B cell (primary cell): ENCODE measurements around the gene NR0B2. TPM values are rescaled to one million over a fixed set of nuclear protein-coding genes. Genes with fewer than 3 reads are reported as not detected.
"Not testable (repeated sequence)": the region's sequence is repeated elsewhere in the genome, so short reads cannot be mapped to it uniquely, and the experiment has no call there.

Experiments used
- ATAC-seq: fragments of 200-7000 bp; cut with Tn5 transposase; one replicate; pipeline ENCODE4 v1.10.0; 2021; ENCODE audit warnings: low read depth, mild to moderate bottlenecking, moderate number of reproducible peaks, moderate library complexity
- CTCF ChIA-PET: fragments of 350-600 bp; sonication (Branson Sonifier 250); formaldehyde crosslinking; loops from one replicate; lab custom pipeline; 2021; ENCODE audit warnings: antibody characterized with exemption, inconsistent platforms; lab: Charles Lee
- POLR2A ChIA-PET: fragments of 350-600 bp; sonication (Branson Sonifier 250); formaldehyde crosslinking; loops from one replicate; lab custom pipeline; 2021; ENCODE audit warnings: antibody characterized with exemption; lab: Charles Lee
- DNase-seq: peaks from one replicate; pipeline ENCODE4 v3.0.0; 2013
- H2AFZ ChIP-seq: 2 replicates; pipeline ENCODE4 v1.6.1; 2012; ENCODE audit warnings: mild to moderate bottlenecking, low read depth, low read length; ENCODE audit not compliant: insufficient read depth, poor library complexity, severe bottlenecking
- H3K27ac ChIP-seq, 2 donors: 1 replicate in 1 of 2; 2 replicates in 1 of 2; pipeline ENCODE4 v1.5.1; 2012 to 2013; ENCODE audit warnings: low read length in 2 of 2, mild to moderate bottlenecking in 2 of 2, moderate library complexity in 1 of 2
- H3K27me3 ChIP-seq, 4 experiments: fragments of 200-600 bp in 1 of 4; sonication (generic) in 1 of 4; replicated peaks in 1 of 4; 1 replicate in 2 of 4; 2 replicates in 2 of 4; pipeline versions ENCODE4 v1.6.1 to v1.7.0; 2013 to 2016; ENCODE audit warnings: low read length in 3 of 4, mild to moderate bottlenecking in 2 of 4, mixed read lengths in 1 of 4, moderate library complexity in 1 of 4; ENCODE audit not compliant: insufficient read depth in 4 of 4, control insufficient read depth in 3 of 4; ENCODE audit errors: control extremely low read depth in 1 of 4
- H3K36me3 ChIP-seq, 2 experiments: replicated peaks in 1 of 2; 1 replicate in 1 of 2; 2 replicates in 1 of 2; pipeline versions ENCODE4 v1.6.1 to v1.7.1; 2013; ENCODE audit warnings: low read length in 1 of 2; ENCODE audit not compliant: insufficient read depth in 2 of 2, control insufficient read depth in 1 of 2; ENCODE audit errors: control extremely low read depth in 1 of 2, extremely low read depth in 1 of 2
- H3K4me1 ChIP-seq, 2 donors: fragments of 200-600 bp in 1 of 2; sonication (generic) in 1 of 2; 1 replicate in 1 of 2; 2 replicates in 1 of 2; pipeline versions ENCODE4 v1.5.1 to v1.6.1; 2013 to 2017; ENCODE audit warnings: low read length in 2 of 2; ENCODE audit not compliant: control insufficient read depth in 2 of 2, insufficient read depth in 2 of 2
- H3K4me2 ChIP-seq: replicated peaks from 2 replicates; pipeline ENCODE3; 2012; ENCODE audit warnings: mild to moderate bottlenecking, low read depth, low read length; ENCODE audit not compliant: poor library complexity, severe bottlenecking
- H3K4me3 ChIP-seq, 5 experiments: fragments of 200-600 bp in 1 of 5; sonication (generic) in 1 of 5; 1 replicate in 3 of 5; 2 replicates in 2 of 5; pipeline versions ENCODE4 v1.5.1 to v1.7.0; 2011 to 2016; ENCODE audit warnings: low read length in 4 of 5, mild to moderate bottlenecking in 4 of 5, low read depth in 2 of 5, control low read depth in 1 of 5, moderate library complexity in 1 of 5; ENCODE audit not compliant: insufficient read depth in 1 of 5; ENCODE audit errors: control extremely low read depth in 1 of 5, extremely low read depth in 1 of 5
- H3K79me2 ChIP-seq: fragments of 200-600 bp; sonication (generic); one replicate; pipeline ENCODE4 v1.6.0; 2016; ENCODE audit warnings: low read length; ENCODE audit not compliant: control insufficient read depth, insufficient read depth
- H3K9ac ChIP-seq: fragments of 200-600 bp; sonication (generic); 2 replicates; pipeline ENCODE4 v1.6.1; 2017; ENCODE audit warnings: mild to moderate bottlenecking, low read length, moderate library complexity
- H3K9me3 ChIP-seq, 3 donors: one replicate each; pipeline versions ENCODE4 v1.6.1 to v1.7.1; 2013; ENCODE audit warnings: low read length in 2 of 3; ENCODE audit not compliant: control insufficient read depth in 2 of 3, insufficient read depth in 1 of 3; ENCODE audit errors: control extremely low read depth in 1 of 3
- H4K20me1 ChIP-seq: 2 replicates; pipeline ENCODE4 v1.6.0; 2012; ENCODE audit warnings: mild to moderate bottlenecking, low read length; ENCODE audit not compliant: insufficient read depth, control insufficient read depth, poor library complexity, severe bottlenecking
- H3K27ac Mint-ChIP-seq: one replicate; pipeline ENCODE4 v1.8.0; 2021; ENCODE audit warnings: mixed read lengths
- H3K27me3 Mint-ChIP-seq: one replicate; pipeline ENCODE4 v1.8.0; 2021; ENCODE audit warnings: mixed read lengths
- H3K4me1 Mint-ChIP-seq: one replicate; pipeline ENCODE4 v1.8.0; 2021; ENCODE audit warnings: mixed read lengths
- H3K4me3 Mint-ChIP-seq: one replicate; pipeline ENCODE4 v1.8.0; 2021; ENCODE audit warnings: mixed read lengths
- H3K9me3 Mint-ChIP-seq: one replicate; pipeline ENCODE4 v1.8.0; 2022; ENCODE audit warnings: mixed read lengths; ENCODE audit not compliant: insufficient read depth
- CTCF ChIP-seq: fragments of 200-600 bp; IDR thresholded peaks from one replicate; pipeline ENCODE4 v1.8.0; 2022; ENCODE audit warnings: antibody characterized with exemption, mild to moderate bottlenecking
- EZH2 ChIP-seq: IDR thresholded peaks from 2 replicates; pipeline ENCODE4 v1.6.1; 2012; ENCODE audit warnings: borderline replicate concordance, low read depth, mild to moderate bottlenecking, moderate library complexity, low read length; ENCODE audit not compliant: insufficient read depth, poor library complexity, severe bottlenecking
- WGBS: methylation state at CpG from one replicate; pipeline ENCODE4 v1.1.5; 2013; ENCODE audit warnings: missing lambda C conversion rate; ENCODE audit not compliant: insufficient coverage; 5-methylcytosine and 5-hydroxymethylcytosine counted together
- intact Hi-C: fragments of 100-400 bp; cut with micrococcal nuclease; formaldehyde crosslinking; loops from one replicate; pipeline ENCODE4 v1.10.0; 2022
- polyA plus RNA-seq: library from polyadenylated mRNA; depleted of rRNA; stranded (reverse); fragments of >200 nt; gene quantifications from 2 replicates; pipeline ENCODE4 v1.2.3, GENCODE V29; 2012
- total RNA-seq, 2 donors: library from RNA; stranded (reverse); fragments of 120-200 nt in 1 of 2; gene quantifications; 1 replicate in 1 of 2; 2 replicates in 1 of 2; pipeline versions ENCODE4 v1.2.3 to v1.2.4, GENCODE V29; 2013 to 2022

NR0B2 gene
- total and polyA plus RNA-seq, 2 donors (not counting 1 experiment from before 2014, with no cell fraction given): not detected

- WGBS: 83% methylated on average over 1 of the region's 1 CpG
- intact Hi-C loops: no loop called here
- CTCF ChIA-PET: no interaction called here
- Mint-ChIP-seq H3K27ac (no peak overlapping the region), H3K9me3 (no peaks in the 10 kb centered on the region), H3K27me3 (no peaks in the 10 kb centered on the region), H3K4me1 (no peaks in the 10 kb centered on the region), H3K4me3 (no peak overlapping the region)
- Histone ChIP-seq H3K9me3 (peaks cover 0 to 2% (median 0%) of the 10 kb centered on the region in 3 donors), H3K79me2 (no peaks in the 10 kb centered on the region), H3K36me3 (peaks cover 0 to 16% of the 10 kb centered on the region in 2 experiments), H3K27ac (no peak overlapping the region), H3K9ac (no peak overlapping the region), H3K4me2 (no peak overlapping the region), H2AFZ (no peak overlapping the region), H3K27me3 (no peaks in the 10 kb centered on the region), H4K20me1 (no peaks in the 10 kb centered on the region), H3K4me3 (no peak overlapping the region), H3K4me1 (no peaks in the 10 kb centered on the region)
- ATAC-seq: no peak
- TF ChIP-seq EZH2 (no peak), CTCF (no peak)
- no peak for DNase-seq
- POLR2A ChIA-PET: no interaction called here
These were observed 35.6 kb upstream of the NR0B2 start for GRCh38 chr1:26949266-26949925.

- H3K36me3 ChIP-seq: peaks cover under 1 to 20% of the 10 kb centered on the region in 2 experiments
- H3K9ac ChIP-seq, H3K27ac Mint-ChIP-seq, H3K27ac ChIP-seq, H3K4me1 ChIP-seq, H3K27me3 Mint-ChIP-seq, intact Hi-C loops, H3K4me3 Mint-ChIP-seq, H2AFZ ChIP-seq, H3K9me3 Mint-ChIP-seq, ATAC-seq, H3K27me3 ChIP-seq, CTCF ChIA-PET, H3K4me1 Mint-ChIP-seq, POLR2A ChIA-PET, DNase-seq, H3K9me3 ChIP-seq, H3K4me3 ChIP-seq, H3K4me2 ChIP-seq, H3K79me2 ChIP-seq, H4K20me1 ChIP-seq: not testable (repeated sequence)
- WGBS: 85% methylated on average over 10 of the region's 16 CpGs
These were observed 34.9 kb upstream of the NR0B2 start for GRCh38 chr1:26948725-26949057.
